ENCODE data around the gene CCDC32. TPM values are rescaled to one million over a fixed set of nuclear protein-coding genes. Genes with fewer than 3 reads are reported as not detected.
"Not testable (repeated sequence)": the region's sequence is repeated elsewhere in the genome, so short reads cannot be mapped to it uniquely, and the experiment has no call there.

CCDC32 gene
- total RNA-seq, 3 donors from 2014 or later: 35.0 to 42.3 (median 36.4) TPM

- Histone ChIP-seq H3K36me3 (no peaks in the 10 kb centered on the region), H3K4me3 (peak overlapping the region; percentile 29 to 66 (median 55)), H3K27me3 (no peaks in the 10 kb centered on the region), H3K4me1 (no peaks in the 10 kb centered on the region), H3K27ac (peak overlapping the region in 1 of 2 donors; percentile 48), H3K9me3 (no peaks in the 10 kb centered on the region)
- TF ChIP-seq POLR2AphosphoS5 (IDR thresholded peaks at IDR 0.05) (no peak), CTCF (IDR thresholded peaks at IDR 0.05) (no peak), POLR2A (IDR thresholded peaks at IDR 0.05) (no peak)
- intact Hi-C loops (cut with DNase I; ENCODE audit: low total_unique reads): no loop called here
- peak in 1 of 2 donors; percentile 27 for DNase-seq (ENCODE audit: low spot score in 2 of 2)
These were observed 17.9 kb upstream of the CCDC32 start for GRCh38 chr15:40582726-40583246.

GRCh38 chr15:40581796-40582195 lies 17.0 kb upstream of the CCDC32 start:
- H3K4me1 ChIP-seq; intact Hi-C loops (cut with DNase I; ENCODE audit: low total_unique reads); H3K27ac ChIP-seq; H3K9me3 ChIP-seq; H3K36me3 ChIP-seq; DNase-seq (ENCODE audit: low spot score in 2 of 2); H3K4me3 ChIP-seq; H3K27me3 ChIP-seq: not testable (repeated sequence)

- H3K27me3 ChIP-seq: no peaks in the 10 kb centered on the region
- H3K36me3 ChIP-seq: no peaks in the 10 kb centered on the region
- DNase-seq (ENCODE audit: low spot score in 2 of 2): no peak
- no peaks in the 10 kb centered on the region for H3K9me3 ChIP-seq
- no peak for TF ChIP-seq CTCF (IDR thresholded peaks at IDR 0.05)
- no peak overlapping the region for H3K4me3 ChIP-seq
- no peaks in the 10 kb centered on the region for H3K4me1 ChIP-seq
- no peak overlapping the region for H3K27ac ChIP-seq
- intact Hi-C loops (cut with DNase I; ENCODE audit: low total_unique reads): no loop called here
These were observed 14.1 kb upstream of the CCDC32 start for GRCh38 chr15:40578892-40579291.

GRCh38 chr15:40576914-40577313 lies 12.1 kb upstream of the CCDC32 start:
- DNase-seq (ENCODE audit: low spot score in 2 of 2); H3K27ac ChIP-seq; H3K27me3 ChIP-seq; H3K9me3 ChIP-seq; intact Hi-C loops (cut with DNase I; ENCODE audit: low total_unique reads); H3K4me1 ChIP-seq; H3K4me3 ChIP-seq; H3K36me3 ChIP-seq: not testable (repeated sequence)

- Histone ChIP-seq H3K27me3 (no peaks in the 10 kb centered on the region), H3K4me3 (no peak overlapping the region), H3K4me1 (peaks cover 0 to 6% of the 10 kb centered on the region in 2 donors), H3K9me3 (no peaks in the 10 kb centered on the region), H3K27ac (no peak overlapping the region), H3K36me3 (no peaks in the 10 kb centered on the region)
- intact Hi-C loops (cut with DNase I; ENCODE audit: low total_unique reads): no loop called here
- no peak for DNase-seq (ENCODE audit: low spot score in 2 of 2)
- TF ChIP-seq POLR2A (IDR thresholded peaks at IDR 0.05): no peak
- TF ChIP-seq POLR2AphosphoS5 (IDR thresholded peaks at IDR 0.05): no peak
- TF ChIP-seq CTCF (IDR thresholded peaks at IDR 0.05): no peak
These were observed 10.3 kb upstream of the CCDC32 start for GRCh38 chr15:40575113-40575512.

- Histone ChIP-seq H3K4me1 (peaks cover 0 to 8% of the 10 kb centered on the region in 2 donors), H3K4me3 (peak within 1 kb of the TSS; percentile 89 to 95 (median 91)), H3K27me3 (no peaks in the 10 kb centered on the region), H3K36me3 (no peaks in the 10 kb centered on the region), H3K27ac (peak within 1 kb of the TSS; percentile 83 to 86), H3K9me3 (no peaks in the 10 kb centered on the region)
- TF ChIP-seq POLR2AphosphoS5 (IDR thresholded peaks at IDR 0.05) (peak; percentile 91 to 95 (median 95)), CTCF (IDR thresholded peaks at IDR 0.05) (no peak), POLR2A (IDR thresholded peaks at IDR 0.05) (peak; percentile 62)
- peak; percentile 91 to 92 for DNase-seq (ENCODE audit: low spot score in 2 of 2)
- intact Hi-C loops (cut with DNase I; ENCODE audit: low total_unique reads): no loop called here
These were observed 4.5 kb upstream of the CCDC32 start, which contains the start of gene RPUSD2 for GRCh38 chr15:40569129-40569953. Gene RPUSD2 (plus strand): TSS chr15:40569299. CDS start chr15:40569338, 39 bp downstream.

Measured in breast epithelium (tissue), 4 donors.